Trophoblast cell (in vitro differentiated cells and primary cell): Measurements from ENCODE around the gene GPR132.

Experiments used
- DNase-seq, 2 donors: peaks; one replicate each; pipeline ENCODE4 v3.0.0-alpha.2; 2016
- H2AFZ ChIP-seq: 2 replicates; pipeline ENCODE4 v1.6.1; 2013; ENCODE audit warnings: low read length, moderate library complexity, mild to moderate bottlenecking; ENCODE audit not compliant: insufficient read depth, poor library complexity
- H2AK5ac ChIP-seq: 2 replicates; pipeline ENCODE4 v1.6.1; 2013; ENCODE audit warnings: mild to moderate bottlenecking, low read length
- H2BK120ac ChIP-seq: 2 replicates; pipeline ENCODE4 v1.6.1; 2013; ENCODE audit warnings: low read length, mild to moderate bottlenecking, moderate library complexity; ENCODE audit not compliant: insufficient read depth, poor library complexity
- H2BK12ac ChIP-seq: 2 replicates; pipeline ENCODE4 v1.6.1; 2013; ENCODE audit warnings: mild to moderate bottlenecking, low read length, moderate library complexity
- H2BK5ac ChIP-seq: 2 replicates; pipeline ENCODE4 v1.6.1; 2013; ENCODE audit warnings: low read length, low read depth, moderate library complexity, mild to moderate bottlenecking; ENCODE audit not compliant: poor library complexity
- H3K14ac ChIP-seq: 2 replicates; pipeline ENCODE4 v1.6.1; 2013; ENCODE audit warnings: mild to moderate bottlenecking, low read length
- H3K18ac ChIP-seq: 2 replicates; pipeline ENCODE4 v1.6.1; 2013; ENCODE audit warnings: mild to moderate bottlenecking, low read length
- H3K23ac ChIP-seq: 2 replicates; pipeline ENCODE4 v1.6.1; 2013; ENCODE audit warnings: low read length
- H3K27ac ChIP-seq: 2 replicates; pipeline ENCODE4 v1.5.1; 2013; ENCODE audit warnings: low read depth, mild to moderate bottlenecking, inconsistent platforms, low read length, moderate library complexity
- H3K27me3 ChIP-seq: 2 replicates; pipeline ENCODE4 v1.6.1; 2013; ENCODE audit warnings: inconsistent platforms, mild to moderate bottlenecking, low read length, moderate library complexity; ENCODE audit not compliant: insufficient read depth
- H3K36me3 ChIP-seq, 2 experiments: 1 replicate in 1 of 2; 2 replicates in 1 of 2; pipeline ENCODE4 v1.6.1; 2013; ENCODE audit warnings: low read length in 2 of 2, mild to moderate bottlenecking in 2 of 2, moderate library complexity in 1 of 2; ENCODE audit not compliant: insufficient read depth in 2 of 2, control insufficient read depth in 1 of 2
- H3K4ac ChIP-seq: 2 replicates; pipeline ENCODE4 v1.6.1; 2013; ENCODE audit warnings: low read depth, mild to moderate bottlenecking, low read length, moderate library complexity
- H3K4me1 ChIP-seq, 2 experiments: 1 replicate in 1 of 2; 2 replicates in 1 of 2; pipeline ENCODE4 v1.6.1; 2013; ENCODE audit warnings: low read length in 2 of 2, mild to moderate bottlenecking in 2 of 2, moderate library complexity in 1 of 2; ENCODE audit not compliant: insufficient read depth in 2 of 2, control insufficient read depth in 1 of 2
- H3K4me2 ChIP-seq: 2 replicates; pipeline ENCODE4 v1.6.1; 2013; ENCODE audit warnings: inconsistent platforms, mild to moderate bottlenecking, low read length, moderate library complexity
- H3K4me3 ChIP-seq: 2 replicates; pipeline ENCODE4 v1.5.1; 2013; ENCODE audit warnings: mild to moderate bottlenecking, low read depth, low read length, inconsistent platforms
- H3K79me1 ChIP-seq: one replicate; pipeline ENCODE4 v1.6.1; 2013; ENCODE audit warnings: low read length
- H3K79me2 ChIP-seq: 2 replicates; pipeline ENCODE4 v1.6.1; 2013; ENCODE audit warnings: low read length, mild to moderate bottlenecking; ENCODE audit not compliant: control insufficient read depth, insufficient read depth, poor library complexity
- H3K9ac ChIP-seq: 2 replicates; pipeline ENCODE4 v1.6.1; 2013; ENCODE audit warnings: mild to moderate bottlenecking, low read length
- H3K9me3 ChIP-seq: 2 replicates; pipeline ENCODE4 v1.6.1; 2013; ENCODE audit warnings: low read depth, mild to moderate bottlenecking, control low read depth, inconsistent platforms, low read length; ENCODE audit not compliant: insufficient read depth
- H4K12ac ChIP-seq: 2 replicates; pipeline ENCODE4 v1.6.1; 2013; ENCODE audit warnings: low read depth, mild to moderate bottlenecking, low read length, moderate library complexity
- H4K8ac ChIP-seq: 2 replicates; pipeline ENCODE4 v1.6.1; 2013; ENCODE audit warnings: low read depth, mild to moderate bottlenecking, low read length, moderate library complexity
- H4K91ac ChIP-seq: one replicate; pipeline ENCODE4 v1.6.1; 2013; ENCODE audit warnings: low read depth, mild to moderate bottlenecking, low read length, moderate library complexity
- WGBS: extraction: QIAGEN DNeasy Blood & Tissue Kit; methylation state at CpG from one replicate; pipeline ENCODE4 v1.1.7; 2013; ENCODE audit warnings: missing lambda C conversion rate; ENCODE audit not compliant: insufficient read length, insufficient coverage; ENCODE audit errors: extremely low coverage; 5-methylcytosine and 5-hydroxymethylcytosine counted together

GPR132 gene

DNA sequence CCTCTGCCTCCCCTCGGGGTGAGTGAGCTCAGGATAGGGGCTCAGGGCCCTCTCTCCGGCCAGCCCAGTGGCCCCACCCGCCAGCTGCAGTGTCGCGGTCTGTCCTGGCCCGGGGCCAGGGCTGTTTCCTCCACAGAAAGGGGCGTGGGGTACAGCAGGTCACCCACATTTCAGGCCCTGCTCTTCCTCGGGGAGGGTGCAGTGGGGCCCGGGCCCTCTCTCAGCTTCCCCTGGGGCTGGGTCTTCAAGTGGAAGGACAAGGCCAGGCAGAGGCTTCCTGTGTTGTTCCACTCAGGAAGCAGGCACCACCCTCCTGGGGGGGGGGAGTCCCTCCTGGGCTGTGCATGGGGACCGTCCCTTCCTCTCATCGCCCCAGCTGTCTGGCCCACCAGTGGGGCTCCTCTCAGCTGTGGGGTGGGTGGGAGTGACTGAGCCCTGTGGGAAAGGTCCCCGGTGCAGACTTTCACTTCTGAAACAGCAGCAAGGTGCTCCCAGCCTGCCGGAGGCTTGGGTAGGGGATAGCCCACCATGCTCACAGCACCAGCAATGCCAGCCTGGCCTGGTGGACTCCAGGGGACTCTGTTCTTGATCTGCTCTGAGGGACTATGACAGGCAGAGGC, 3.7 kb downstream of the GPR132 start:
- Histone ChIP-seq H3K4me1 (no peaks in the 10 kb centered on the region), H3K9me3 (peaks cover 3% of the 10 kb centered on the region), H2BK5ac (no peak overlapping the region), H3K4ac (no peak overlapping the region), H2AFZ (no peak overlapping the region), H3K23ac (no peak overlapping the region), H2AK5ac (no peak overlapping the region), H3K18ac (no peak overlapping the region), H3K79me1 (no peaks in the 10 kb centered on the region), H3K4me3 (no peak overlapping the region), H3K9ac (no peak overlapping the region), H3K27me3 (peaks cover 1% of the 10 kb centered on the region), H3K79me2 (peaks cover 1% of the 10 kb centered on the region), H3K27ac (no peak overlapping the region), H4K12ac (no peak overlapping the region), H4K8ac (no peak overlapping the region), H4K91ac (no peak overlapping the region), H3K4me2 (no peak overlapping the region), H3K14ac (no peak overlapping the region), H2BK12ac (no peak overlapping the region), H2BK120ac (no peak overlapping the region), H3K36me3 (no peaks in the 10 kb centered on the region)
- WGBS: no CpG with 5 or more reads among the region's 13 CpGs
- no peak for DNase-seq

DNA sequence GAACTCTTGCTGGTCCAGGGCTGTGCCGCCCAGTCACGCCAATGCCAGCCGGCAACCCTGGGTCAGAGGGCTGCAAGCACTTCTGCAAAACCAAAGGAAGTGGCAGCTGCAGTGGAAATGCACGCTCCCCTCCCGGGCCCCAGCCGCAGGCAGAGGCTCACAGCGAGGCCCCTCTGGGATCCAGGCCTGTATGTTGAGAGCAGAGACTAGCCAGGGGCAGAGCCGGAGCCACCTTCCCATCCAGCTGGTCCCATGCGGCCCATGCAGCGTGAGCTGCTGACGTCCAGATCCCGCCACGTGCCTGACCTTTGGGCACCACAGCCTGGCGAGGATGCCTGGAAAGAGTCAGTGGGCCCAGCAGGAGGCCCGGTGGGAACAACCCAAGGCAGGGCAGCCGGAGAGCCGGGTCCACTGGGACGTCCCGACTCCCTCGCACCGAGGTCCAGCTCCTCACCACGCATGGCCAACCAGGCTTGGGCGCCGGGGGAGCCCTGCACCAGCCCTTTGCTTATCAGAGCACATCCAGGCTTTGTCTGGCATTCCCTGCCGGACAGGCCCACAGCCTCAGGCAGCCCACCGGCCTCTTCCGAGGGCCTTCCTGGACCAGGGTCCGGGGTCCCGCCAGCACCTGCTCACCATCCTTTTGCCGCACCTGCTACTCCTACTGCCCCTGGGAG, 4.3 kb downstream of the GPR132 start:
- Histone ChIP-seq H2AK5ac (no peak overlapping the region), H3K79me2 (peaks cover 1% of the 10 kb centered on the region), H3K36me3 (no peaks in the 10 kb centered on the region), H3K9ac (no peak overlapping the region), H3K4me2 (no peak overlapping the region), H3K14ac (no peak overlapping the region), H3K9me3 (peaks cover 3% of the 10 kb centered on the region), H4K91ac (no peak overlapping the region), H3K23ac (no peak overlapping the region), H3K18ac (no peak overlapping the region), H2AFZ (no peak overlapping the region), H2BK120ac (no peak overlapping the region), H2BK12ac (no peak overlapping the region), H3K27me3 (peaks cover 7% of the 10 kb centered on the region), H2BK5ac (no peak overlapping the region), H4K12ac (no peak overlapping the region), H3K4me3 (no peak overlapping the region), H3K4me1 (no peaks in the 10 kb centered on the region), H3K27ac (no peak overlapping the region), H3K4ac (no peak overlapping the region), H3K79me1 (no peaks in the 10 kb centered on the region), H4K8ac (no peak overlapping the region)
- no CpG with 5 or more reads among the region's 30 CpGs for WGBS
- DNase-seq: no peak

DNA sequence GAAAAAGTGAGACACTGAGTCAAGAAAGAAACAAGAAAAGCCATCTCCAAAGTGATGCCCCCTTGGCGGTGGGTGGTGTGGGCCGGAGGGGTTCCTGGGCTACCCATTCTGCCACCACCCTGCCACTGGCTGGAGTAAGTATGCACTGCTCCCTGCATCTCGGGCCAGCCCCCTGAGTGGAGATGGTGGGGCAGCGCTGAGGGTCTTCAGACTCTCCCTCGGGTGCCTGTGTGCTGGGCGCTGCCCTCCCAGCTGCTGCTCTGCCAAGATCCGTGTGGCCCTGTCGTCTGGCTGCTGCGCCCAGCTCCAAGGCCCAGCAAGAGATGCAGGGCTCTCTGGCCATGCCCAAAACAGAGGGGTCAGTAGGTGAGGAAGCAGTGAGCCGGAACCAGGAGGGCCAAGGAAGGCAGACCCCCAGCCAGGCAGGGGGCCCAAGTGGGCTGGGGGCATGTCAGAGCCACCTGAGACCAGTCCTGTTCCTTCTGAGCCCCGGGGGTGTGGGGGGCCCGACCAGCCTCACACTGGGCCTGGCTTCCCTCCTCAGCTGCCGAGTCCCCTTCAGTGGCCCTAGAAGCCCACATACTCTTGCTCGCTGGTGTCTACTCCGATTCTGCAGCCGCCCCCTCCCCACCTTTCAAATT, 5.2 kb downstream of the GPR132 start:
- no peak overlapping the region for H4K91ac ChIP-seq
- no peak overlapping the region for H3K9ac ChIP-seq
- H3K18ac ChIP-seq: no peak overlapping the region
- no peaks in the 10 kb centered on the region for H3K36me3 ChIP-seq
- no peak for DNase-seq
- H3K9me3 ChIP-seq: peaks cover 3% of the 10 kb centered on the region
- H2BK5ac ChIP-seq: no peak overlapping the region
- no peak overlapping the region for H2BK12ac ChIP-seq
- H3K4me2 ChIP-seq: no peak overlapping the region
- H3K27ac ChIP-seq: no peak overlapping the region
- no peaks in the 10 kb centered on the region for H3K79me1 ChIP-seq
- H4K12ac ChIP-seq: no peak overlapping the region
- no peak overlapping the region for H2BK120ac ChIP-seq
- no peak overlapping the region for H2AK5ac ChIP-seq
- H2AFZ ChIP-seq: no peak overlapping the region
- no peaks in the 10 kb centered on the region for H3K4me1 ChIP-seq
- H3K79me2 ChIP-seq: peaks cover 1% of the 10 kb centered on the region
- H3K23ac ChIP-seq: no peak overlapping the region
- H3K4me3 ChIP-seq: no peak overlapping the region
- peaks cover 11% of the 10 kb centered on the region for H3K27me3 ChIP-seq
- no peak overlapping the region for H4K8ac ChIP-seq
- H3K4ac ChIP-seq: no peak overlapping the region
- WGBS: no CpG with 5 or more reads among the region's 16 CpGs
- H3K14ac ChIP-seq: no peak overlapping the region

DNA sequence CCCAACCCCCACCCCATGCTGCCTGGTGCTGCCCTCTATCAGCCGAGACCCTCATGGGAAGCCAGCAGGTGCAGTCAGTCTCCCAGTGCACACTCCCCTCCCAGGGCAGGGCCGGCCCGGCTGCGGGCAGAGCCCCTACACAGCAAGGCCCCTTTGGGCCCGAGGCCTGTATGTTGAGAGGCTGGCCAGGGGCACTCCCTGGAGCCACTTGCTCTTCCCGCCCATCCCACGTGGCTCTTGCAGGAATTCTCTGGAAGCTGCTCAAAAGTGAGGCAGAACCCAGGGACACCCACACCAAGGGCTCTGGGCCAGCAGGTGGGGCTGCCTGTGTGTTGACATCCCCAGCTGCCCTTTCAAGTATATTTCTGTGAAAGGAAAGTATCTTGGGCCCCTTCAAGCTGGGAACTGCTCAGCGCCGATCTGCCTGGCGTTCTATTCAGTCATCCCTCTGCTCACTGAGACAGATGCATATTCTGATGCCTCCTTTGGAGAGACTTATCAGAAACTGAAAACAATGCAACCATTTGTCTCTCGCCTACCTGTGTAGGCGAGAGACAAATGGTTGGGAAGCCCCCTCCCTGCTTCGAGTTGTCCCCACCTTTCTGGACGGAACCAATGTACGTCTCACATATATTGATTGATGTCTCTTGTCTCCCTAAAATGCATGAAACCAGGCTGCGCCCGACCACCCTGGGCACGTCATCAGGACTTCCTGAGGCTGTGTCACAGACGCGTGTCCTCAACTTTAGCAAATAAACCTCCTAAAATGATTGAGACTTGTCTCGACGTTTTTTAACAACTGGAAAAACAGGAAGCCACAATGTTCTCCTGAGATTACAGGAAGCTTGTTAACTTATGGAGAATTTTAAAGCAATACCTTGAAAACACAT, 6.0 kb downstream of the GPR132 start:
- no peak overlapping the region for H4K12ac ChIP-seq
- DNase-seq: peak; percentile 92 to 94
- no peak overlapping the region for H2AK5ac ChIP-seq
- H2BK5ac ChIP-seq: no peak overlapping the region
- H3K23ac ChIP-seq: no peak overlapping the region
- no peak overlapping the region for H2BK12ac ChIP-seq
- H3K4me3 ChIP-seq: no peak overlapping the region
- H2BK120ac ChIP-seq: no peak overlapping the region
- no peaks in the 10 kb centered on the region for H3K79me1 ChIP-seq
- no peak overlapping the region for H2AFZ ChIP-seq
- H3K4me2 ChIP-seq: no peak overlapping the region
- H3K4me1 ChIP-seq: no peaks in the 10 kb centered on the region
- WGBS: no CpG with 5 or more reads among the region's 22 CpGs
- H3K9ac ChIP-seq: no peak overlapping the region
- H3K79me2 ChIP-seq: peaks cover 1% of the 10 kb centered on the region
- no peak overlapping the region for H4K8ac ChIP-seq
- H3K9me3 ChIP-seq: no peaks in the 10 kb centered on the region
- no peak overlapping the region for H3K14ac ChIP-seq
- H3K27me3 ChIP-seq: peaks cover 11% of the 10 kb centered on the region
- H3K18ac ChIP-seq: no peak overlapping the region
- no peak overlapping the region for H3K4ac ChIP-seq
- H3K36me3 ChIP-seq: no peaks in the 10 kb centered on the region
- H3K27ac ChIP-seq: no peak overlapping the region
- H4K91ac ChIP-seq: no peak overlapping the region
